SK-N-MC (cell line): ENCODE data around the gene SPATS2L.

ENCODE experiments used
- EZH2 ChIP-seq: fragments of 200-600 bp; sonication (generic); IDR thresholded peaks from one replicate; pipeline ENCODE4 v1.6.1; 2017; ENCODE audit warnings: antibody characterized with exemption
- POLR2AphosphoS5 ChIP-seq: IDR thresholded peaks from 2 replicates; pipeline ENCODE4 v1.6.1; 2012; ENCODE audit warnings: mild to moderate bottlenecking, low read depth, low read length, borderline replicate concordance

- no peak for TF ChIP-seq POLR2AphosphoS5
- TF ChIP-seq EZH2: no peak
These were observed 30.0 kb upstream of the SPATS2L start for GRCh38 chr2:200276472-200276871.
